Measurements from ENCODE around the gene GSTP1.
"Not testable (repeated sequence)": the region's sequence is repeated elsewhere in the genome, so short reads cannot be mapped to it uniquely, and the experiment has no call there.

GSTP1 gene

DNA sequence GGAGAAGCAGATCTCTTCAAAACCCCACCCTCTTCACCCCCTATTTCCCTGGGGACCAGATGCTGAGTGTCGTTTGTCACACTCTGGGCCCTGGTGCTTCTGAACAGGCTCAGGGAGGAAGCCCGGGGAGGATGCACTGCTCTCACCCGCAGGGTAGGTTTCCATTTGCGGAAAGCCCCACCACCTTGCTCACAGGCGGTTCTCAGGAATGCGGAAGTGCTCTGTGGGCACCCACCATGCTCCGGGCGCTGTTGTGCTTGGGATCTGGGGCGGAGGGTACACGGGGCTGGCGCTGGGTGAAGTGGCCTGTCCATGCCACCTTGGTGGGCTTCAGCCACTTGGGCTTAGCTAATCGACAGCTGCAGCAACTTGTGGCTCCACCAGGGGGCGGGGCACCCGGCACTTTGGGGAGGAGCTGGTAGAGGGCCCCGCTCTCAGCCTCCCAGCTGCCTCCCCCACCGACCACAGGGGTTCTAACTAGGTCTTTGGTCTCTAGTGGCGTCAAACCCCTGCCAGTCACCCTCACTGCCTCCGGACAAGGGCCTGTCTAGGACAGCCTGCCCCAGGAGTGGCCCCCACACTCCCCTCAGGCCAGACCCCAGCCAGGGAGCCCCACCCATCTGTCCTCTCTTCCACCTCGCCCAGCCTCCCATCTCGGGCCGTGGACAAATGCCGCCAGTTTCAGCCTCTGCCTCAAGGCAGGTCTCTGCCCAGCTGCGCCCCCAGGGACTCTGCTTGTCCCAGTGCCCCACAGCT, 30.5 kb downstream of the GSTP1 start:
- peak; percentile 59 for TF ChIP-seq CTCF (IDR thresholded peaks at IDR 0.05; ENCODE audit: low read depth, low read length)
- H3K4me3 ChIP-seq (ENCODE audit: low read depth, low read length): no peak overlapping the region

GRCh38 chr11:67614730-67615714, 31.4 kb downstream of the GSTP1 start:
- TF ChIP-seq CTCF (IDR thresholded peaks at IDR 0.05; ENCODE audit: low read depth, low read length): 0 out of 2 replicates have a peak, but pooled peaks have one; percentile 8

DNA sequence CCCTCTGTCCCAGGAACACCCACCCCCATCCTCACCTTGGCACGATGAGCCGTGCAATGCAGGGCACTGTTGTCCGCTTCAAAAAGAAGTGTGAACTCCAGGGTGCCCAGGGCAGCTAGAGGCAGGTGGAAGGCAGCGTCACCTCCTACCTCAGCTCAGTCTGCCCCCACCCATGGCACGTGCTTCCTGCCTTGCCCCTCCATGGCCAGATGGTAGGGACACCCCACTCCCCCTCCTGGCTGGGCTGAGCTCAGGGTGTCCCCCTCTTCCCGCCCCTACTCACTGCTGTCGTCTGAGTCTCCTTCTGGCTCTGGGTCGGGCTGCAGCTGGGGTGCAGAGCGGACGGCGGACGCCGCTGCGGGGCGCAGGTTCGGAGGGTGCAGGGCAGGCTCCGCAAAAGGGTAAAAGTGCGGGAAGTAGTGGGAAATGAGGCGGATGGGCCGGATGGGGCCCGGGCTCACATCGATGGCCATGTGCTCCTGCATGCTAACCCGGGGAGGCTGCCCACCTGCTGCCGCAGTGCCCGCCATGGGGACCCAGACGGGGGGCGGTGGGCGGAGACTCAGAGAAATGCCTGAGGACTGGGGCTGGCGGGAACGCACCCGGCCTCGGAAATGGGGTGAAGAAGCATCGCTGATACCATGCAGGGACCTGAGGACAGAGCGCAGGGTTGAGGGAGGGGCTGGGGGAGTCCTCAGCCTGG, 32.3 kb downstream of the GSTP1 start:
- H3K4me3 ChIP-seq (ENCODE audit: low read depth, low read length): no peak overlapping the region
- no peak for TF ChIP-seq CTCF (IDR thresholded peaks at IDR 0.05; ENCODE audit: low read depth, low read length)

More at GRCh38 chr11:67614730-67615714, 31.4 kb downstream of the GSTP1 start:
- H3K4me3 ChIP-seq (ENCODE audit: low read depth, low read length): no peak overlapping the region

GRCh38 chr11:67616431-67617242, 33.0 kb downstream of the GSTP1 start:
- no peak overlapping the region for H3K4me3 ChIP-seq (ENCODE audit: low read depth, low read length)
- TF ChIP-seq CTCF (IDR thresholded peaks at IDR 0.05; ENCODE audit: low read depth, low read length): no peak

- TF ChIP-seq CTCF (IDR thresholded peaks at IDR 0.05; ENCODE audit: low read depth, low read length): no peak
- no peak overlapping the region for H3K4me3 ChIP-seq (ENCODE audit: low read depth, low read length)
Measured at GRCh38 chr11:67617243-67617953, 33.8 kb downstream of the GSTP1 start.

GRCh38 chr11:67618901-67619659, 35.5 kb downstream of the GSTP1 start:
- H3K4me3 ChIP-seq (ENCODE audit: low read depth, low read length): not testable (repeated sequence)

DNA sequence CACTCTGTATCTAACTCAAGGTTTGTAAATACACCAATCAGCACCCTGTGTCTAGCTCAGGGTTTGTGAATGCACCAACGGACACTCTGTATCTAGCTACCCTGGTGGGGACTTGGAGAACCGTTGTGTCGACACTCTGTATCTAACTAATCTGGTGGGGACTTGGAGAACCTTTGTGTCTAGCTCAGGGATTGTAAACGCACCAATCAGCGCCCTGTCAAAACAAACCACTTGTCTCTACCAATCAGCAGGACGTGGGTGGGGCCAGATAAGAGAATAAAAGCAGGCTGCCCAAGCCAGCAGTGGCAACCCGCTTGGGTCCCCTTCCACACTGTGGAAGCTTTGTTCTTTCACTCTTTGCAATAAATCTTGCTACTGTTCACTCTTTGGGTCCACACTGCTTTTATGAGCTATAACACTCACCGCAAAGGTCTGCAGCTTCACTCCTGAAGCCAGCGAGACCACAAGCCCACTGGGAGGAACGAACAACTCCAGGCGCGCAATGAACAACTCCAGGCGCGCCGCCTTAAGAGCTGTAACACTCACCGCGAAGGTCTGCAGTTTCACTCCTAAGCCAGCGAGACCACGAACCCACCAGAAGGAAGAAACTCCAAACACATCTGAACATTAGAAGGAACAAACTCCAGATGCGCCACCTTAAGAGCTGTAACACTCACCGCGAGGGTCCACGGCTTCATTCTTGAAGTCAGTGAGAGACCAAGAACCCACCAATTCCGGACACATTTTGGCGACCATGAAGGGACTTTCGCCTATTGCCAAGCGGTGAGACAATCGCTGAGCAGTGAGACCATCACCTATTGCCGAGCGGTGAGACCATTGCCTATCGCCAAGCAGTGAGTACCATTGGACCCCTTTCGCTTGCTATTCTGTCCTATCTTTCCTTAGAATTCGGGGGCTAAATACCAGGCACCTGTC, 36.3 kb downstream of the GSTP1 start:
- H3K4me3 ChIP-seq (ENCODE audit: low read depth, low read length): not testable (repeated sequence)

DNA sequence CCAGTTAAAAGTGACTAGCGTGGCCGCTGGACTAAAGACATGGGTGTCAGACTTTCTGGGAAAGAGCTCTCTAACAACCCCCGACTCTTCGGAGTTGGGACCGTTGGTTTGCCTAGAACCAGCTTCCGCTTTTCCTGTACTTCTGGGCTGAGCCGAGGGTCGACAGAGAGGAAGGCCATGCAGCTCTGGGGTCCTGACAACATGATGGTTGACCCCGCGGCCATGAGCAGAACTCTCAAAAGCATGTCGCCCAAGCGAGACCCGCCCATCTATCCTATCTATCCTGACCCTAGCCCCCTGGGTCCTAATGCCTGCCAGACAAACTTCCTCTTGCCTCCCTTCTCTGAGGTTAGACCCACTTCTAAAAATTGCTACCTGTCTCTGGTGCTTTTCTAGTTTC, 37.0 kb downstream of the GSTP1 start:
- H3K4me3 ChIP-seq (ENCODE audit: low read depth, low read length): not testable (repeated sequence)

DNA sequence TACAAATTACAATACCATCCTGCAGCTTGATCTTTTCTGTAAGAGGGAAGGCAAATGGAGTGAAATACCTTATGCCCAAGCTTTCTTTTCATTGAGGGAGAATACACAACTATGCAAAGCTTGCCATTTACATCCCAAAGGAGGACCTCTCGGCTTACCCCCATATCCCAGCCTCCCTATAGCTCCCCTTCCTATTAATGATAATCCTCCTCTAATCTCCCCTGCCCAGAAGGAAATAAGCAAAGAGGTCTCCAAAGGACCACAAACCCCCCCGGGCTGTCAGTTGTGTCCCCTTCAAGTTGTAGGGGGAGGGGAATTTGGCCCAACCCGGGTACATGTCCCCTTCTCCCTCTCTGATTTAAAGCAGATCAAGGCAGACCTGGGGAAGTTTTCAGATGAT, 38.3 kb downstream of the GSTP1 start:
- not testable (repeated sequence) for H3K4me3 ChIP-seq (ENCODE audit: low read depth, low read length)

GRCh38 chr11:67622905-67623304, 39.3 kb downstream of the GSTP1 start:
- not testable (repeated sequence) for H3K4me3 ChIP-seq (ENCODE audit: low read depth, low read length)
